ENCODE data around the gene C12orf57. TPM values are rescaled to one million over a fixed set of nuclear protein-coding genes. Genes with fewer than 3 reads are reported as not detected.

Gene C12orf57
- total RNA-seq, 1 experiment from 2014 or later = 158 TPM

DNA sequence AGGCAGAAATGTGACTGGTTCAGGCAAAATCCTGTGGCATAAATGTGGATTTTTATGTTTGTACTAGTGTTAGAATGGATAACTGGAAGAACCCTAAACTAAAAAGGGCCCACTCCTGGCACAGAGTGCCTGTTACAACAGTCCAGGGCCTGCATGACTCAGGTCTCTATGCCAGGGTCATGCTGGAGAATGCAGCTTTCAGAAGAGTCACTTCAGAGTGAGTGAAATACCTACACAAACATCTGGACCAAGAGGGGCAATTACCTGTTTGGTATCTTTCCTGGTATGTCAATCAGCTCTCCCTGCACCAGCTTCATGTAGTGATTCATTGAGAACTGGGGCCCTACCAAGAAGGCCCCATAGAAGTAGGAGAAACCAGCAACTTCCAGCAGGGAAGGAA lies 36.9 kb downstream of the C12orf57 start (continued):
- TF ChIP-seq, protein P1, sequence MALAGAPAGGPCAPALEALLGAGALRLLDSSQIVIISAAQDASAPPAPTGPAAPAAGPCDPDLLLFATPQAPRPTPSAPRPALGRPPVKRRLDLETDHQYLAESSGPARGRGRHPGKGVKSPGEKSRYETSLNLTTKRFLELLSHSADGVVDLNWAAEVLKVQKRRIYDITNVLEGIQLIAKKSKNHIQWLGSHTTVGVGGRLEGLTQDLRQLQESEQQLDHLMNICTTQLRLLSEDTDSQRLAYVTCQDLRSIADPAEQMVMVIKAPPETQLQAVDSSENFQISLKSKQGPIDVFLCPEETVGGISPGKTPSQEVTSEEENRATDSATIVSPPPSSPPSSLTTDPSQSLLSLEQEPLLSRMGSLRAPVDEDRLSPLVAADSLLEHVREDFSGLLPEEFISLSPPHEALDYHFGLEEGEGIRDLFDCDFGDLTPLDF (CRISPR knock-in tag; IDR thresholded peaks at IDR 0.05) = no peak
- TF ChIP-seq SP1 (CRISPR knock-in tag; conservative IDR thresholded peaks at IDR 0.05) (no peak), SOX15 (CRISPR knock-in tag; IDR thresholded peaks at IDR 0.05) (no peak)
- TF ChIP-seq, protein P2, sequence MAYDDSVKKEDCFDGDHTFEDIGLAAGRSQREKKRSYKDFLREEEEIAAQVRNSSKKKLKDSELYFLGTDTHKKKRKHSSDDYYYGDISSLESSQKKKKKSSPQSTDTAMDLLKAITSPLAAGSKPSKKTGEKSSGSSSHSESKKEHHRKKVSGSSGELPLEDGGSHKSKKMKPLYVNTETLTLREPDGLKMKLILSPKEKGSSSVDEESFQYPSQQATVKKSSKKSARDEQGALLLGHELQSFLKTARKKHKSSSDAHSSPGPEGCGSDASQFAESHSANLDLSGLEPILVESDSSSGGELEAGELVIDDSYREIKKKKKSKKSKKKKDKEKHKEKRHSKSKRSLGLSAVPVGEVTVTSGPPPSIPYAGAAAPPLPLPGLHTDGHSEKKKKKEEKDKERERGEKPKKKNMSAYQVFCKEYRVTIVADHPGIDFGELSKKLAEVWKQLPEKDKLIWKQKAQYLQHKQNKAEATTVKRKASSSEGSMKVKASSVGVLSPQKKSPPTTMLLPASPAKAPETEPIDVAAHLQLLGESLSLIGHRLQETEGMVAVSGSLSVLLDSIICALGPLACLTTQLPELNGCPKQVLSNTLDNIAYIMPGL (CRISPR knock-in tag; IDR thresholded peaks at IDR 0.05) = no peak

DNA sequence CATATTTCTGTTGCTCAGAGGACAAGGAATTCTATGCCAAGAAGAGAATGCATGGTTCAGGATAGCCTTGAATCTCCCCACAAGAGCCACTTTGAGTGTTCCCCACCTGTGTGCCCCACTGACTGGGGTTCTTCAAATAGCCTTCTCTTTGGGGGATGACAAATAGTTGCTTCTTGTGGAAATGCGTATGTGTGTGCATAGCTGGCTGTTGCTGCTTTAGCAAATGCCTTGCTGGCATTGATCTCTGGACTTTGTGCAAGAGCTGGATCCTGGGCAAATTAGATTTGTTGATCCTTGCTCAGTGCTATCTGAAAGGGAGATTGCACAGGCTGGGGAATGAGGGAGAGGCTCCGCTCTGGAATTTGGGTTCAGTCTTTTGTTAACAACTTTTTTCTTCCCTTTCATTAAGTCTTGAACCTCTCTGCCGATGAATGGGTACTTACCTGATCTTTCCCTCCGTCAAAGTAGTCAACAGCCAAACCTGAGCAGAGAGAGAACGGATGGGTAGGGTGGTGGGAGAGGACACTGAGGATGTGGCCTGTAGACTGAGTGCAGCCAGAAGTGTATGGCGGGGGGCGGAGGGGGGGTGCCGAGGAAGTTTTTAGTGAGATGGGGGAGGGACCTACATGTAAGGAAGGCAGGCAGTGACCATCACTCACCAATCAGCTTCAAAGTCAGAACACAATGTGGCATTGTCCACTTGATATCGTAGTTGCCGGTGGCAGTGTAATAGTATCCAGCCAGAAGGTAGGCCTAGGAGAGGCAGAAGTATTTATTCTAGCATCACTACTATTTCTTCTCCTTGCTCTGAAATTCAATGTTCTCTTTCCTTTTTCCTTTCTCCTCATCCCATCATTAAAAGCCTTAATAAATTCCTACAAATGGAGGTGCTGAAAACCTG lies 37.6 kb downstream of the C12orf57 start:
- ChIA-PET CTCF (interaction anchor here (0.5 to 1.5 kb wide), 3 partner anchors 17 to 73 kb away, joined by 3 read pairs; no protein-coding TSS in a partner anchor), POLR2A (interaction anchor here (1.0 to 1.3 kb wide), 2 partner anchors 7 to 127 kb away, joined by 5 to 6 read pairs; no protein-coding TSS in a partner anchor)
- TF ChIP-seq, protein P3, sequence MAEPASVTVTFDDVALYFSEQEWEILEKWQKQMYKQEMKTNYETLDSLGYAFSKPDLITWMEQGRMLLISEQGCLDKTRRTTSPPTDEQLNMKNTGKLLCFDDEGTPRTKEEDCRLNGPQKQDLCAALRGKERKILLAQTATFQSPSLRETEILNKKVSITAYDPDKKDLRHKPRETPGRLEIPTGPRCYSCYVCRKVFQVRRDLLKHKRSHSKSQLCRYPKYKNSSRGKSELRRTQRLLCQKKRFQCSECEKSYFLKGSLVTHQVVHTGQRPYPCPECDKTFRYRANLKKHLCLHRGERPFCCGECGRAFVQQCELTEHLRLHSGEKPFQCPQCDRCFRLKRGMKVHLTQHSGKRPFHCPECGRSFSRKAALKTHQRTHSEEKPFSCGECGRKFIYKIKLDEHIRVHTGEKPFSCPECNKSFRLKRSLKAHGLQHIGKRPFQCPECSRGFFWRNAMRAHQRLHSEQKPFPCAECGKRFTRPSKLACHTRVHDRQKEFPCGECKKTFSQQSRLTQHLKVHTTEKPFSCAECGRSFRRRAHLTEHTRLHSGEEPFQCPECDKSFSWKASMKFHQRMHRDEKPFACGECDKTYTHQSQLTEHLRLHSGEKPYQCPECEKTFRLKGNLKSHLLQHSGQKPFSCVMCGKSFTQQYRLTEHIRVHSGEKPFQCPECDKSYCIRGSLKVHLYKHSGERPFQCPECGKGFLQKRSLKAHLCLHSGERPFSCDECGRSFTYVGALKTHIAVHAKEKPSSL (CRISPR knock-in tag; conservative IDR thresholded peaks at IDR 0.05) = no peak
- TF ChIP-seq, protein P4, sequence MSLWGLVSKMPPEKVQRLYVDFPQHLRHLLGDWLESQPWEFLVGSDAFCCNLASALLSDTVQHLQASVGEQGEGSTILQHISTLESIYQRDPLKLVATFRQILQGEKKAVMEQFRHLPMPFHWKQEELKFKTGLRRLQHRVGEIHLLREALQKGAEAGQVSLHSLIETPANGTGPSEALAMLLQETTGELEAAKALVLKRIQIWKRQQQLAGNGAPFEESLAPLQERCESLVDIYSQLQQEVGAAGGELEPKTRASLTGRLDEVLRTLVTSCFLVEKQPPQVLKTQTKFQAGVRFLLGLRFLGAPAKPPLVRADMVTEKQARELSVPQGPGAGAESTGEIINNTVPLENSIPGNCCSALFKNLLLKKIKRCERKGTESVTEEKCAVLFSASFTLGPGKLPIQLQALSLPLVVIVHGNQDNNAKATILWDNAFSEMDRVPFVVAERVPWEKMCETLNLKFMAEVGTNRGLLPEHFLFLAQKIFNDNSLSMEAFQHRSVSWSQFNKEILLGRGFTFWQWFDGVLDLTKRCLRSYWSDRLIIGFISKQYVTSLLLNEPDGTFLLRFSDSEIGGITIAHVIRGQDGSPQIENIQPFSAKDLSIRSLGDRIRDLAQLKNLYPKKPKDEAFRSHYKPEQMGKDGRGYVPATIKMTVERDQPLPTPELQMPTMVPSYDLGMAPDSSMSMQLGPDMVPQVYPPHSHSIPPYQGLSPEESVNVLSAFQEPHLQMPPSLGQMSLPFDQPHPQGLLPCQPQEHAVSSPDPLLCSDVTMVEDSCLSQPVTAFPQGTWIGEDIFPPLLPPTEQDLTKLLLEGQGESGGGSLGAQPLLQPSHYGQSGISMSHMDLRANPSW (CRISPR knock-in tag; conservative IDR thresholded peaks at IDR 0.05; ENCODE audit: low read depth) = no peak
- TF ChIP-seq CREM (CRISPR knock-in tag; IDR thresholded peaks at IDR 0.05) (no peak), CBFB (CRISPR knock-in tag; IDR thresholded peaks at IDR 0.05; ENCODE audit: low read depth) (no peak), MYBL2 (CRISPR knock-in tag; IDR thresholded peaks at IDR 0.05) (no peak), ZNF121 (CRISPR knock-in tag; IDR thresholded peaks at IDR 0.05) (no peak), NFATC4 (CRISPR knock-in tag; IDR thresholded peaks at IDR 0.05) (no peak), ZNF423 (CRISPR knock-in tag; IDR thresholded peaks at IDR 0.05) (no peak)
- TF ChIP-seq, protein P5, sequence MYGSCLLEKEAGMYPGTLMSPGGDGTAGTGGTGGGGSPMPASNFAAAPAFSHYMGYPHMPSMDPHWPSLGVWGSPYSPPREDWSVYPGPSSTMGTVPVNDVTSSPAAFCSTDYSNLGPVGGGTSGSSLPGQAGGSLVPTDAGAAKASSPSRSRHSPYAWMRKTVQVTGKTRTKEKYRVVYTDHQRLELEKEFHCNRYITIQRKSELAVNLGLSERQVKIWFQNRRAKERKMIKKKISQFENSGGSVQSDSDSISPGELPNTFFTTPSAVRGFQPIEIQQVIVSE (CRISPR knock-in tag; IDR thresholded peaks at IDR 0.05; ENCODE audit: borderline replicate concordance) = no peak
- no peaks in the 10 kb centered on the region for H3K9me3 Mint-ChIP-seq
- H3K27me3 Mint-ChIP-seq (ENCODE audit: low read depth) = no peaks in the 10 kb centered on the region
- peaks cover 12% of the 10 kb centered on the region for H3K4me1 Mint-ChIP-seq
- ATAC-seq (no peak), DNase-seq (ENCODE audit: low spot score) (no peak)
- H3K27ac Mint-ChIP-seq = no peak overlapping the region; the same call in 1 of the 2 replicates
- H3K4me3 Mint-ChIP-seq = no peak overlapping the region
- H3K36me3 Mint-ChIP-seq = peaks cover 46% of the 10 kb centered on the region
